HG03108 (cell line): ENCODE data around the gene NRXN2.
"Not testable (repeated sequence)": the region's sequence is repeated elsewhere in the genome, so short reads cannot be mapped to it uniquely, and the experiment has no call there.

ENCODE experiments used
- ATAC-seq: cut with Tn5 transposase; IDR thresholded peaks from one replicate; pipeline ENCODE4 v1.9.1; 2021; ENCODE audit warnings: moderate library complexity; ENCODE audit not compliant: unreplicated experiment

NRXN2 gene

DNA sequence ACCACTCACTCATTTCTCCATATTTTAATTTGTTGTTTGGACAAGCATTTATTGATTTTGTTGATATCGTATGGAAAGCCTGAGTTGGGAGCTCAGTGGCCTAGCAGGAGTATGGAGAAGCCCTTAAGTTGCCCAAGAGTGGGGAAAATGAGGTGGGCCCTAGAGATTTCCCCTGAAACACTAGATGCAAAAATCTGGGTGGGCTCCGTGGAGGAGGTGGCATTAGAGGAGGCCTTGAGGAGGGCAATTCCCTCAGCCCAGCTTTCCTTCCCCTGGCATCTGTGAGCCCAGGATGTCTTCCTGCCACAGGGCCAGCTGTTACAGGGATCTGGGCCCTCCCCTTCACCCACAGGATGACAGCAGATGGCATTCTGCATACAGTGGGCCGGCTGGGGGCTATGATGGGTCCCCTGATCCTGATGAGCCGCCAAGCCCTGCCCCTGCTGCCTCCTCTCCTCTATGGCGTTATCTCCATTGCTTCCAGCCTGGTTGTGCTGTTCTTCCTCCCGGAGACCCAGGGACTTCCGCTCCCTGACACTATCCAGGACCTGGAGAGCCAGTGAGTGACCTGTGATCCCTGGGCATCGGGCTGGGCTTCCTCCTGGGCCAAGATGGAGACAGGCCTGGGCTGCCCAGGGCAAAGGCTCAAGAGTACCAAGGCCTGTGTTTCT is 153.6 kb downstream of the NRXN2 start:
- no peak for ATAC-seq

DNA sequence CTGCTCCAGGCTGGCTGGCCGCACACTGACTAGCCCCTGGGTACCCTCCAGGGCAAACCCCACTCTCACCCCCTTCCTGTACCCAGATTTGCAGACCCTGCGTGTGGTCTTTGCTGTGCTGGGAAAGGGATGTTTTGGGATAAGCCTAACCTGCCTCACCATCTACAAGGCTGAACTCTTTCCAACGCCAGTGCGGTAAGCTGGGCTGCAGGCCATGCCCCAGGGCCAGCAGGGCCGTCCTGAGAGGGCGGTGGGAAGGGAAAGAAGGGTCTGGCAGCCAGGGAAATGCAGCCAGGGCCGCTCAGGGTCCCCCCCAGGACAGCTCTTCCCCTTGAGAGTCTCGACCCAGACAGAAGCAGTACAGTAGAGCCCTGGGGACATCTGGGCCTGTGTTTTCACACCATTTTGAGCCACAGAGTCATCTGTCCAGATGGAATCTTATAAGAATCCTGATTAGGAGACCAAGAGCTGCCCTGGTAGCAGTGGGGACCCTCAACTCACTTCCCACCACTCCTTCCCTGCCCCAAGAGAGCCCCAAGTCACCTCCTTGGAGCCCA is 154.3 kb downstream of the NRXN2 start:
- no peak for ATAC-seq

DNA sequence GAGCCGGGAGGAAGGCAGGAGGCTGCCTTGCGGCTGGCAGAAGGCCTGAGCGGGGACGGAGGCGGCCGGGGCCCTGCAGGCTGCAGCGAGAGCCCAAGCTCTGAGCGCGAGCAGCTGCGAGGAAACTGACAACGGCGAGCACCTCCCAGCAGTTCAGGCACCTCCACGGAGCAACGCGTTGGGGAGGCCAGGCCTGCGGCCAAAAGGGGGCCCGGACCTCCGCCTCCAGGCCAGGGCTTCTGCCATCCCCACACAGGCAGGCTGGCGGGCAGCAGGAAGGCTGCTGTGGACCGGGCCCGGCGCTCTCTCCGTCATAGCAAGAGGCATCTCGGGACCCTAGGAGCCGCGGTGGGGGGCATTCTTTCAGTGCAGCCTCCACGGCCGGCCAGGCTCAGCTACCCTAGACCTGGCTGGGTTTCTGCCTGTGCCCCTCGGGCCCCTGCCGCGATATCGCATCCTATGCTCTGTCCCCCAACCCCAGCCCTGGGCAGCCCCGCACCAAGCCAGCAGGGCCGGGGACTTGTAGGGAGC is 154.9 kb downstream of the NRXN2 start:
- ATAC-seq: no peak

DNA sequence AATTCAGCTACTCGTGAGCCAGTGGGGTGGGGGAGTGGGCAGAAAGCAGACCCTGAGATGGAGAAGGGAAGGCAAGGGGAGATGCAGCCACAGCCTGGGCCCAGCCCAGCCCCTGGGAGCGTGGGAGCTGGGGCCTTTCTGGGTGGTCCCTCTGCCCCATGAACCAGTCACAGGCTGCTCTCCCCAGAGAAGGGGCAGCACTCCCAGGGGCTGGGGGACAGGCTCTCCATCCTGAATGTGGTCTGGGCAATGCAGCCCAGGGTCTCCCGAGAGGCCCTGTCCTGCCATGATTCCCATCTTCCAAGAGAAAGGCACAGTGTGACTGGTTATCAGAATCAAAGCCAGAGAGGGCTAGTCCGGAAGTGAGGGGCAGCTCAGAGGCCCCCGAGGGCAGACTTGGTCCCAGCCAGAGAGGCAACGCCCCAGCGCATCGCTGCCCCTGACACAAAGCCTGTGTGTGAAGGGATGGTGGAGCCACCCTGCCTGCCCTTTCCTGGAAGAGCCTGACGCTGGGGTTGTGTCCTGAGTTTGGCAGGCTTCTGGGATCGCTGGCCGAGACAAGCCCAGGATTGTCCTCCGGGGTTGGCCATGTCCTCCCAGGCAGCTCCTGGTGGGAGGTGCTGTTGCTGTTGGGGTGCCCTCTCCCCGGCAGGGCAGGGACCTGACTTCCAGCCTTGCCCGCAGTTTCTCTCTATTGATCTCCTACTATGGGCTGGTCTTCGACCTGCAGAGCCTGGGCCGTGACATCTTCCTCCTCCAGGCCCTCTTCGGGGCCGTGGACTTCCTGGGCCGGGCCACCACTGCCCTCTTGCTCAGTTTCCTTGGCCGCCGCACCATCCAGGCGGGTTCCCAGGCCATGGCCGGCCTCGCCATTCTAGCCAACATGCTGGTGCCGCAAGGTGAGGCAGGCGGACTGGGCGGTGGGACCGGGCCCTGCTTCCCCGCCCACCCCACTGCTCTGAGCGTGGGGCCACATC is 155.8 kb downstream of the NRXN2 start:
- no peak for ATAC-seq

DNA sequence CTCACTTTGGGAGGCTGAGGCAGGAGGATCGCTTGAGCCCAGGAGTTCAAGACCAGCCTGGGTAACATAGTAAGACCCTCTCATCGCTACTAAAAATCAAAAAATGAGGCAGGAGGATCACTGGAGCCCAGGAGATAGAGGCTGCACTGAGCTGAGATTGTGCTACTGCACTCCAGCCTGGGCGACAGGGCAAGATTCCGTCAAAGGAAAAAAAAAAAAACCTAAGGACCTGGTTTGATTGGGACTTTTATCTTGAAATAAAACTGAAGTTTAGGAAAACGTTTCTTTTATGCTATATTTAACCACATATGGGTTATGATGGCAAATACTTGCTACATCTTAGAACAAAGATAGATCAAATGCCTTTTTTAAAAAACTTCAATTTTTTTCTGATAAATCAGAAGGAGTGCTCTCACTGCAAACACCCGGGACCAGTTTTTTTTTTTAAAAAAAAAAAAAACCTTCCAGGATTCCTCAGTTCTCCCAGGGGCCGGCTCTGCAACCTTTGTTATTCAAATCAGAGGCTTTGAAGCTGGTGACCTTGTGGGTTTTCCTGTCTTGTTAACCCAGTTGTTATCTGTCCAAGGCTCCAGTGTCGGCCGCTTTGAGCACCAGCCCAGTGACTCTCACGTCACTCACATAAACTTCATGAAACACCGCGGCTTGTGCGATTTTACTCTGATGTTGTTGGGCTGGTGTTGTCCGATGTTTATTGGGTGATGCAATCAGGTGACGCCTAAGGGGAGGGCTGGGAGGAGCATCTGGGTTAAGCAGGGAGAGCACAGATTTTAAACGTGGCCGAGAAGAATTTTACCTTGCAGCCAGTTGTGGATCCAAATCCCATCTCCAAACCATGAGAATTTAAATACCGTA is 156.7 kb downstream of the NRXN2 start:
- no peak for ATAC-seq

DNA sequence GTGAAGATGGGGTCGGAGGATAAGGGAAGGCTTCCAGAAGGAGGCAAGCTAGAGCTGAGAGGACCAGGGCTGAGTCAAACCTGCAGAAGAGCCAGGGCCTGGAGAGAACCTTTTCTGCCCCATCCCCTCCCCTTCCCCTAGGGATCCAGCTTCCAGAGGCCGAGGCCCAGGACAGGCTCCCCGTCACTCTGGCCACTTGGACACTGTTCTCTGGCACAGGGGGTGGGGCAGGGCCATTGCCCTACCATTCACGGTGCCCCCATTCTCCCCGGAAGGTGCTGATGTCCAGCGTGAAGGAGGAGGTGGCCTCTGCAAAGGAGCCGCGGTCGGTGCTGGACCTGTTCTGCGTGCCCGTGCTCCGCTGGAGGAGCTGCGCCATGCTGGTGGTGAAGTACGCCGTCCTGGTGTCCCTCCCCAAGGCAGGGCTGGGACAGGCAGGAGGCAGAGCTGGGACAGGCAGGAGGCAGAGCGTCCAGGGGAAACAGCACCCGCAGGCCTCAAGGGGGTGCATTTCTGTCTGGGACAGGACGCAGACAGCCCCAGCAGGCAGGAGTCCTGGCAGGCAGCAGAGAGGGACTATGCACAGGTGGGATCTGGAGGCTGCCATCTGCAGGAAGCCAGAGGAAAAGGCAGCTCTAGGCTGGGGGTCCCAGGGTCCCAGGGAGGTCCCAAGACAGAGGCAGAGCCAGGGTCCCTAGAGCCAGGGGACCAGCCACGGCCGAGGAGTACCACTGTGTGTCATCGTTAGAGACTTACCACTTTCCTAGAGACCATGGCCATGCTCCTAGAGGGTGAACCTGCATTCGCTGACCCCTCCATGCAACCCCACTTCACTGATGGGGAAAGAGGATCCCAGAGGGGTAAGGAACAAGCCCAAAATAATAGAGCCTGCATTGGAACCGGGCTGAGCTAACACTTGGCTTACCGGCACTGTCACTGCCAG is 157.8 kb downstream of the NRXN2 start:
- ATAC-seq: no peak

DNA sequence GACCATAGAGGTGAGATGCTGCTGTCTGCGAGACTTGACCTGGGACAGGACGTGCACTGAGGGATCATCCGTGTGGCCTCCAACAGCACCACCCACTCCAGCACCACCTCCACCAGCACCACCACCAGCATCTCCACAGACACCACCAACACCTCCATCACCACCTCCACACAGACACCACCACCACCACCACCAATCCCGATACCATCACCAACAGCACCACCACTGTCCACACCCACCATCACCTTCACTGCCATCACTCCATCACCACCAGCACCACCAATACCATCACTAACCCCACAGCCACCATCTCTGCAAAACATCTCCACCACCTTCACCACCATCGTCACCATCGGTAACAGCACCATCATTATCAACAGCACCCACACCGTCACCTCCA is 158.6 kb downstream of the NRXN2 start:
- ATAC-seq: no peak

DNA sequence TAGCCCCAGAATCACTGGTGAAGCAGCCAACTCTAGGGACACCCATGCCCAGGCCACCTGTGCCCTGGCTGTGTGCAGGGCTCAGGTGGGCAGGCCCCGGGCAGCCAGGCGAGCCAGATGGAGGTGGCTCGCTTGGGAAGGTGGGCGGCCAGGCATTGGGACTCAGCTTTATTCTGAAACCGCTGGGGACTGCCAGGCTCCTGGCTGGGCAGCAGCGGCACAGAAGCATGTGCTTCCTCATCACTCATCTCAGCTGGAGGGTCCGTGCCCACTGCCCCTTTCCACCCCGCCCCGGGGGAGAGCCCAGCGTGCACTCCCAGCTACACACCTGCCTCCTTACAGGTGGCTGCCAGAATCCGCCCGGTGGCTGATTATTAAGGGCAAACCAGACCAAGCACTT is 159.0 kb downstream of the NRXN2 start:
- no peak for ATAC-seq

DNA sequence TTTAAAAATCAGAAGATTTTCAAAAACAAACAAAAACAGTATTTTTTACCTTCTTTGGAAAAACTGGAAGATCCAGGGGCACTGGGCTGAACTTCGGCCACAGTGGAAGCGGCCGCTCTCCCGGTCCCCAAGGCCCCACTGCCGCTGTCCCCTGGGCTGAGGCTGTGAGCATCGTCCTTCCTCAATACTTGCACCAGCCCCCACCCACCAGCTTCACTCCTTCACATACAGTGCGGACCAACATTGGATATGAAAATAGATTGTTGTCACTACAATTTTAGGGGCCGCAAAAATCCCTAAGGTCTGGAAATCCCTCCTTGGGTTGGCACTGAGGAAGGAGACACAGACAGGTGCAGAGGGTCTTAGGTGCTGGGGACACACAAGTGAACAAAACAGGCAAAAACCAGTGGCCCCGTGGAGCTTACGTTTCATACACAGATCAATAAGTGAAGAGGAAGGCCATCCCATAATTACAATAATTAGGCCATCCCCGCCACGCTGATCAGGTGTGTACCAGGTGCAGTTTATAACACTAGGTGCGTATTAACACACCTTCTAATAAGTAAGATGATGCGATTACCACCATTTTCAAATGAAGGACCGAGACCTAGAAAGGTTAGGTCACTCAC is 160.2 kb downstream of the NRXN2 start:
- no peak for ATAC-seq

DNA sequence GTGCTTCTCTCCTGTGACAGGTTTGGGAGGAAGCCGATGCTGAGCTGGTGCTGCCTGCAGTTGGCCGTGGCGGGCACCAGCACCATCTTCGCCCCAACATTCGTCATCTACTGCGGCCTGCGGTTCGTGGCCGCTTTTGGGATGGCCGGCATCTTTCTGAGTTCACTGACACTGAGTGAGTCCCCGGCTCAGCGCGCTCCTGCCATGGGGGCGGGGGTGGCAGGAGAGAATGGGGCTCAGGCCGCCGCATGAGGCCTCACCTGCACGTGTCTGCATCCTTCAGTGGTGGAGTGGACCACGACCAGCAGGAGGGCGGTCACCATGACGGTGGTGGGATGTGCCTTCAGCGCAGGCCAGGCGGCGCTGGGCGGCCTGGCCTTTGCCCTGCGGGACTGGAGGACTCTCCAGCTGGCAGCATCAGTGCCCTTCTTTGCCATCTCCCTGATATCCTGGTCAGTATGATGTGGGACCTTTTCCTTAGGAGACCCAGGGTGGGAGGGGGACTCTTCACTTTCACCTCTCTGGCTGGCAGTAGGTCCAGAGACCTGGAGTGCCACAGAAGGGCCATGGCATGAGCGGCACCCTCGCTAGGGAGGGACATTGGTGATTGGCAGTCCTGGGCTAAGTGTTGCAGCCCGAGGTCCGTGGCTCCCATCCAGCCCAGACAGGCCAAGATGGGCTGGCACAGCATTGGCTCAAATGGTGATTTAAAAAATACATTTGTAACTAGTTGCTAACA is 160.8 kb downstream of the NRXN2 start:
- no peak for ATAC-seq

DNA sequence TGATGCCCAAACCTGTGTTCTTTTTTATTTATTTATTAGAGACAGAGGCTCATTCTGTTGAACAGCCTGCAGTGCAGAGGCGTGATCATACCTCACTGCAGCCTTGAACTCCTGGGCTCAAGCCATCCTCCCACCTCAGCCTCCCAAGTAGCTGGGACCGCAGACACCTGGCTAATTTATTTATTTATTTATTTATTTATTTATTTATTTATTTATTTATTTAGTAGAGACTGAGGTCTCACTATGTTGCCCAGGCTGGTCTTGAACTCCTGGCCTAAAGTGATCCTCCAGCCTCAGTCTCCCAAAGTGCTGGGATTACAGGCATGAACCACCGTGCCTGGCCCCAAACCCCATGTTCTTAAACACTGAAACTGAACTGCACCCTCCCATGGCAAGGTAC is 161.6 kb downstream of the NRXN2 start:
- not testable (repeated sequence) for ATAC-seq

DNA sequence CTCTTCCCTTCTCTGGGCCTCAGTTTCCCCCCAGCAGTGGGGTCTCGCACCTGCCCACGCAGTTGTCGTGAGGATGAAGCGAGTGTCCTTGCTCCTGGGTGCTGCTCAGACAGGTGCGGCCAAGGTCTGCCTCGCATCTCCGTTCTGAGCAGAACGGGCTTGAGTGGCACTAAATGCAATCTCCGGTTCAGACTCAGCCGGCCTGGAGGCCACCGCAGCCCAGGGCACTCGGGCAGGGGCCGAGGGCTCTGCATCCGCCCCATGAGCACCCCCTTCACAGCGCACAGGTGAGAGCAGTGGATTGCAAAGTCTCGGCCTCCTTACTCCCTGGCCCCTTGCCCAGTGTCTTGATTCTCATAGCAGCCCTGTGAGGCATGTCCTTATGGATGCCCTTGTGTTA is 162.1 kb downstream of the NRXN2 start:
- ATAC-seq: no peak

DNA sequence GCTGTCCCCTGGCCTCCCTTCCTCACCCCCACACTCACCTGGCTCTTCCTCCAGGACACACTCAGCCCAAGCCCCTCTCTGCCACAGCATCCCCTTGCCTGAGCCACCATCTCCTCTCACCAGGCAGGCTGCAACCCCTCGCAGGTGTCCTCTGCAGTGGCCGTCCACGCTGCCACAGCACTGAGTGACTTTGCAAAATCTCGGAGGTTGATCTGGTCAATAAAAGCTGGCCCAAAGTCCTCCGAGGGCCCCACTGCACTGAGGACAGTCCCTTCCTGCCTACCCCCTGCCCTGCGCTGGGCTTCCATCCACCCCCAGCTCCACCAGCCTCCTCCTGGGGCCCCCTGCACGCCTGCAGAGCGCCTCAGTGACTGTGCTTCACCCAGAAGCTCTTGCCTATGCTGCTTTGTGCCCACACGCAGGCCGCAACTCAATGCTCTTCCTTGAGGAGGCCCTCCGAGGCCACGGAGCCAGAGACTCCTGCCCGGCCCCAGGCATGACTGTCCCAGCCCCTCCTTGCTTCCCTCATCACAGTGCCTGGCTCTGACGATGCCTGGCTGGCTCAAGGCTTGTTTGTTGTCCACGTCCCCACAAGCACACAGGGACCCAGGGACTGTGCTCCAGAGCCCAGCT is 162.7 kb downstream of the NRXN2 start:
- no peak for ATAC-seq

DNA sequence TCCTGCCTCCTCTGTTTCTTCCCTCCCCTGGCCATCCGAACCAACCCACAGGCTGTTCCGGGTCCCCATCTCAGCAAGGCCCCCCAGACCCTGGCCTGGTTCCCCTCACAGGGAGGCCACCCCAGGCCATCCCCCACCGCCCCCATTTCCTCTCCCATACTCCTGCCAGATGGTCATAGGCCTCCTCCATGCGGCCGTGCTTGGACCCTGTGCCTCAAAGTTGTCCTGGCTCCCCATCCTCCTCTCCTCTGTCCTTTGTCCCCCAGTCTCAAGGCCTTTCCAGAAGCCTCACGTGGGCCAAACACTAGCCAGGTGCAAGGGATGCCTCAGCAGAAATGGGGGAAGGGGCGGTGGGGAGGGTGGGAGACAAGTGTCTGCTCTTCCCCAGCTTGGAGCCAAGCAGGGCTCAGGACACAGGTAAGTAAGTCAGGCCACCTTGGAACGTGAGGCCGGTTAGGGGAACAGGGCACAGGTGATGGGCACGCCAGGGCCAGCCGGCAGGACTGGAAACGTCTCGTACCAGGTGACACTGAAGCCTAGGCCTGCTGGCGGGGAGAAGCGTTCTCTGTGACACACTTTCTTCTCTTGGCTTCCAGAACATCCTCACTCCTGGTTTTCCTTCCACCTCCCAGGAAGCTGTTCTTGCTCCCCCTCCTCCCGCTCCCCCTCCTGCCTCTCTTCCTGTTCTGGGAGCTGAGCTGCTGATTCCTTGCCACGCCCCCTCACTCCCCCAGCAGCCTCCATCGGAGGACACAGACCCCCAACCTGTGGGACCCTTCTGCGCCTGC is 163.5 kb downstream of the NRXN2 start:
- ATAC-seq: no peak

DNA sequence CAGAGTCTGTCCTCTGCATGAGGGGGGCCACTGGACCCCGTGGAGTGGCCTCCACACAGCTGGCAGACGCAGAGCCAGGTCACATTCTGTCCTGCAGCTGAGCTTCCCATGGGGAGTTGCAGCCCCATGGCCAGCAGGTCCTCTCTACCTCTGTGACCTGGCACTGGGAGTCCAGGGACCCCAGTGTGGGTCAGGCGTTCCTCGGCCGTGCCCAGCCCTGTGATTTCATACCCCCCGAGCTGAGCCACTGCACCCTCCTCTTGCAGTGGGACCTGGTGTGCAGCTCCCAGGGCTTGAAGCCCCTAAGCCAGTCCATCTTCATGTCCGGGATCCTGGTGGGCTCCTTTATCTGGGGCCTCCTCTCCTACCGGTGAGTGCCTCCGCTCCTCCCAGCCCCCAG is 164.1 kb downstream of the NRXN2 start:
- no peak for ATAC-seq

DNA sequence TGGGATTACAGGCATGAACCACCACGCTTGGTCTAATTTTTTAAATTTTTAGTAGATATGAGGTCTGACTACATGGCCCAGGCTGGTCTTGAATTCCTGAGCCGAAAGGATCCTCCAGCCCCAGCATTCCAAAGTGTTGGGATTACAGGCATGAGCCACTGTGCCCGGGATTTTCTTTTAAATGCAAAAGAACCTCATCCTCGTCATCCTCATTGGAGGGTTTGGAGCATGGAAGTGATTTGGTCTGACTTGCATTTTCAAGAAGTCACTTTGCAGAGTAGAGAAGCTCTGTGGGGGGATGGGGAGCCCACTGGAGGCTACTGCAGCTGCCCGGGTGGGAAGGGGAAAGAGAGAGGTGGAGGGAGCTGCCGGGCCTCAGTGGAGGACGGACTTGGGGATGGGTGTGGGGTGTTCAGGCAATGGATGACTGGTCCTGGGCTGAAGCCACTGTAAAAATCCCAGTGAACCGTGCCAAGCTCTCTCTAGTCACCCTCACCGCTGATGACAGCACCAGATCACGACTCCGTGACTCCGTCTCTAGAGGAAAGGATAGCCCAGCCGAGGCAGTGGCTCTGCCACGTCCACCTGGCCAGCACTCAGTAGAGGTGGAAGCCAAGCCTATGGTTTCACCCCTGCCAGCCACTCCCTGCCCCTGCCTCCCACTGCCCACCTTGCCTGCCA is 164.8 kb downstream of the NRXN2 start:
- no peak for ATAC-seq
